ENCODE measurements around the gene ACOT7. TPM values are rescaled to one million over a fixed set of nuclear protein-coding genes. Genes with fewer than 3 reads are reported as not detected.

Gene ACOT7
- total RNA-seq, 1 donor from 2014 or later = 35.1 TPM

GRCh38 chr1:6385488-6386191 is 7.9 kb downstream of the ACOT7 start:
- Mint-ChIP-seq H3K36me3 (ENCODE audit: low read depth, unreplicated experiment) (no peaks in the 10 kb centered on the region), H3K4me3 (ENCODE audit: unreplicated experiment) (peak overlapping the region; percentile 47), H3K4me1 (ENCODE audit: unreplicated experiment) (peaks cover 16% of the 10 kb centered on the region), H3K27me3 (ENCODE audit: unreplicated experiment) (peaks cover 6% of the 10 kb centered on the region), H3K27ac (ENCODE audit: unreplicated experiment) (peak overlapping the region; percentile 89), H3K9me3 (ENCODE audit: unreplicated experiment) (no peaks in the 10 kb centered on the region)
- DNase-seq (ENCODE audit: low spot score) = peak; percentile 83
- TF ChIP-seq CTCF (IDR thresholded peaks at IDR 0.05; ENCODE audit: unreplicated experiment) = no peak

GRCh38 chr1:6384962-6385361 is 8.6 kb downstream of the ACOT7 start:
- Mint-ChIP-seq H3K27me3 (ENCODE audit: unreplicated experiment) (peaks cover 6% of the 10 kb centered on the region), H3K36me3 (ENCODE audit: low read depth, unreplicated experiment) (no peaks in the 10 kb centered on the region), H3K9me3 (ENCODE audit: unreplicated experiment) (no peaks in the 10 kb centered on the region), H3K27ac (ENCODE audit: unreplicated experiment) (no peak overlapping the region), H3K4me3 (ENCODE audit: unreplicated experiment) (no peak overlapping the region), H3K4me1 (ENCODE audit: unreplicated experiment) (peaks cover 16% of the 10 kb centered on the region)
- TF ChIP-seq CTCF (IDR thresholded peaks at IDR 0.05; ENCODE audit: unreplicated experiment) = no peak
- DNase-seq (ENCODE audit: low spot score) = no peak

GRCh38 chr1:6384135-6384534 is 9.4 kb downstream of the ACOT7 start:
- Mint-ChIP-seq H3K36me3 (ENCODE audit: low read depth, unreplicated experiment) (no peaks in the 10 kb centered on the region), H3K9me3 (ENCODE audit: unreplicated experiment) (no peaks in the 10 kb centered on the region), H3K27ac (ENCODE audit: unreplicated experiment) (no peak overlapping the region), H3K4me3 (ENCODE audit: unreplicated experiment) (no peak overlapping the region), H3K27me3 (ENCODE audit: unreplicated experiment) (peaks cover 6% of the 10 kb centered on the region), H3K4me1 (ENCODE audit: unreplicated experiment) (peaks cover 16% of the 10 kb centered on the region)
- TF ChIP-seq CTCF (IDR thresholded peaks at IDR 0.05; ENCODE audit: unreplicated experiment) = no peak
- DNase-seq (ENCODE audit: low spot score) = no peak

GRCh38 chr1:6380037-6380436 is 13.5 kb downstream of the ACOT7 start:
- Mint-ChIP-seq H3K4me3 (ENCODE audit: unreplicated experiment) (no peak overlapping the region), H3K27ac (ENCODE audit: unreplicated experiment) (no peak overlapping the region), H3K27me3 (ENCODE audit: unreplicated experiment) (no peaks in the 10 kb centered on the region), H3K9me3 (ENCODE audit: unreplicated experiment) (no peaks in the 10 kb centered on the region), H3K36me3 (ENCODE audit: low read depth, unreplicated experiment) (no peaks in the 10 kb centered on the region), H3K4me1 (ENCODE audit: unreplicated experiment) (peaks cover 3% of the 10 kb centered on the region)
- TF ChIP-seq CTCF (IDR thresholded peaks at IDR 0.05; ENCODE audit: unreplicated experiment) = no peak
- DNase-seq (ENCODE audit: low spot score) = no peak

- H3K27ac Mint-ChIP-seq (ENCODE audit: unreplicated experiment) = no peak overlapping the region
- H3K9me3 Mint-ChIP-seq (ENCODE audit: unreplicated experiment) = no peaks in the 10 kb centered on the region
These were observed 15.3 kb downstream of the ACOT7 start for GRCh38 chr1:6378096-6378746.

More at GRCh38 chr1:6378096-6378746, 15.3 kb downstream of the ACOT7 start:
- Mint-ChIP-seq H3K27me3 (ENCODE audit: unreplicated experiment) (no peaks in the 10 kb centered on the region), H3K4me3 (ENCODE audit: unreplicated experiment) (no peak overlapping the region), H3K36me3 (ENCODE audit: low read depth, unreplicated experiment) (no peaks in the 10 kb centered on the region), H3K4me1 (ENCODE audit: unreplicated experiment) (no peaks in the 10 kb centered on the region)
- DNase-seq (ENCODE audit: low spot score) = no peak
- no peak for TF ChIP-seq CTCF (IDR thresholded peaks at IDR 0.05; ENCODE audit: unreplicated experiment)

Measured in endothelial cell (in vitro differentiated cells).